B cell (primary cell): Measurements from ENCODE around the gene TNFRSF1A.

Experiments used
- CTCF ChIP-seq: fragments of 200-600 bp; IDR thresholded peaks from one replicate; pipeline ENCODE4 v1.8.0; 2022; ENCODE audit warnings: antibody characterized with exemption, mild to moderate bottlenecking
- EZH2 ChIP-seq: IDR thresholded peaks from 2 replicates; pipeline ENCODE4 v1.6.1; 2012; ENCODE audit warnings: borderline replicate concordance, low read depth, mild to moderate bottlenecking, moderate library complexity, low read length; ENCODE audit not compliant: insufficient read depth, poor library complexity, severe bottlenecking

GRCh38 chr12:6316921-6317692 is 24.8 kb downstream of the TNFRSF1A start:
- TF ChIP-seq CTCF (no peak), EZH2 (no peak)
